Epithelial cell of proximal tubule (primary cell): ENCODE measurements around the gene MED12L. TPM values are rescaled to one million over a fixed set of nuclear protein-coding genes. Genes with fewer than 3 reads are reported as not detected.

Experiments
- DNase-seq: peaks from one replicate; pipeline ENCODE4 v3.0.0-alpha.2; 2011; ENCODE audit warnings: low read depth
- H3K4me3 ChIP-seq: 2 replicates; pipeline ENCODE4 v1.5.1; 2011; ENCODE audit warnings: low read depth, mild to moderate bottlenecking, low read length
- CTCF ChIP-seq: conservative IDR thresholded peaks from 2 replicates; pipeline ENCODE4 v1.5.1; 2012; ENCODE audit warnings: low read depth, mild to moderate bottlenecking, low read length
- total RNA-seq: library from RNA; depleted of rRNA; stranded (reverse); fragments of >200 nt; gene quantifications from 2 replicates; pipeline ENCODE4 v1.2.3, GENCODE V29; 2015

The MED12L gene
- total RNA-seq, 1 donor from 2014 or later = 0.12 TPM

GRCh38 chr3:151283387-151283786, 197.9 kb downstream of the MED12L start:
- no peak for TF ChIP-seq CTCF
- H3K4me3 ChIP-seq = no peak overlapping the region
- DNase-seq = no peak

GRCh38 chr3:151283907-151284461, 198.5 kb downstream of the MED12L start:
- TF ChIP-seq CTCF = no peak
- no peak for DNase-seq
- no peak overlapping the region for H3K4me3 ChIP-seq

GRCh38 chr3:151285940-151286339, 200.5 kb downstream of the MED12L start:
- TF ChIP-seq CTCF = no peak
- no peak for DNase-seq
- H3K4me3 ChIP-seq = no peak overlapping the region

DNA sequence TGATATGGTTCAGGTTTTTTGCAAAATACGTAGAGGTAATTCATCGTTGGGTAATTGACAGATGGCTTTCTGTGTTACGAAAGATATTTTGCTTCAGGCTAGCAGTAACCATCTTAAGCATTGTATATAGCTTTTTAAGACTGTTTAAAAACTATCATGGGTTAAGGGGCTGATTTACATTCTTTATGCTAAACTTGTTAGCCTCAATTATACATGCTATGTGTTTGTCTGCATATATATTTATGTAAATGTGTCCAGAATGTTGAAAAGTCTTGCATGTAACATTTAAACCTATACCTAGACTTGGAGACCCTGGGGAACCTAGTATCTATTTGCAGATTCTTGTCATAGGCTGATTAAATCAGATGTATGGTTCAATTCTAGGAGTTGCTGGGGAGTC, 204.0 kb downstream of the MED12L start:
- no peak for DNase-seq
- H3K4me3 ChIP-seq = no peak overlapping the region
- TF ChIP-seq CTCF = no peak

DNA sequence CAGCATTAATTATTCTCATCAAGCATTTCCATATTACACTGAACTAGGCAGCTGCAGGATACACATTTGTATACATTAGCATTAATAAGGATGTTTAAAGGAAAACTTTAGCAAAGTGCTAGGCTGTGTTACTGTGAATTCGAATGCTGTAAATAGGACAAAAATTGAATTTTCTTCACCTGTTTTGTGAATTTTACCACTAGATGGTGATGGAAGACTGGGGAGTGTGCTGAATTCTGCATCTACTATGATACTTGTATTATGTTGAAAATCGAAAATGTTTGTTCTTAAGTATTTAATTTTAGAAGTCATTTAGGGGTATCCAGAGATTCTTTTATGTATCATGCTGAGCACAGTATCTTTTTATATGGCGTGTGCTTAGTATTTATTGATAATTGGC, 205.2 kb downstream of the MED12L start:
- peak; percentile 75 for TF ChIP-seq CTCF
- no peak for DNase-seq
- H3K4me3 ChIP-seq = no peak overlapping the region

- H3K4me3 ChIP-seq = no peak overlapping the region
- TF ChIP-seq CTCF = no peak
- DNase-seq = no peak
Observed at GRCh38 chr3:151293127-151293526, 207.7 kb downstream of the MED12L start.

DNA sequence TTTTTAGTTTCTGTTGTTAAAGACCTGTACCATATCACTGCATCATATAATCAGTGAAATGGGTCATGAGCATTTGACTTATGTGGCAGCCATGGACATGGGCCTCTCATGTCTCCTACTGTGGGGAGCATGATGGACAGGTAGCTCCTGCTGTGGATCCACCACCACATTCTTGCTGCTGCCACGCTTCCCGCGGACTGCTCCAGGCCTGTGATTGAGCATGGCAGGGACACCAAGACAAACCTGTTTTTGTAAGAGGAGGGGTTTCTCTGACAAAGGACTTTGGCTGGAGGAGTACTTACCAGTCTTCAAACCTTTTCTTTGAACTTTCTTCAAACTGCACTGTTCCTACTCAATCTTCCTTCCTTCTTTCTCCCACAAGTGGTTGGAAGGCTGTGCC, 210.8 kb downstream of the MED12L start:
- TF ChIP-seq CTCF = no peak
- H3K4me3 ChIP-seq = no peak overlapping the region
- DNase-seq = no peak
